Prostate gland (tissue), 2 donors: ENCODE results near the gene MYL4. TPM values are rescaled to one million over a fixed set of nuclear protein-coding genes. Genes with fewer than 3 reads are reported as not detected.
"Not testable (repeated sequence)": the region's sequence is repeated elsewhere in the genome, so short reads cannot be mapped to it uniquely, and the experiment has no call there.

Experiments
- DNase-seq: peaks from one replicate; pipeline ENCODE4 v3.0.0-alpha.2; 2019; ENCODE audit warnings: low spot score
- H3K27ac ChIP-seq, 2 donors: fragments of 200-600 bp; sonication (generic); 2 replicates each; pipeline ENCODE4 v1.5.1; 2017 to 2019
- H3K27me3 ChIP-seq: fragments of 200-600 bp; sonication (generic); replicated peaks from 2 replicates; pipeline ENCODE4 v1.5.1; 2019; ENCODE audit not compliant: insufficient read depth
- H3K36me3 ChIP-seq, 2 donors: fragments of 200-600 bp; sonication (generic); 1 replicate in 1 of 2; 2 replicates in 1 of 2; pipeline versions ENCODE4 v1.5.1 to v1.8.1; 2017 to 2019
- H3K4me1 ChIP-seq: fragments of 200-600 bp; sonication (generic); replicated peaks from 2 replicates; pipeline ENCODE4 v1.5.1; 2019
- H3K4me3 ChIP-seq, 2 donors: fragments of 200-600 bp; sonication (generic); 2 replicates each; pipeline ENCODE4 v1.5.1; 2017 to 2019
- H3K9me3 ChIP-seq: fragments of 200-600 bp; sonication (generic); 2 replicates; pipeline ENCODE4 v1.5.1; 2017
- POLR2A ChIP-seq: fragments of 450-650 bp; IDR thresholded peaks from one replicate; pipeline ENCODE4 v1.6.1; 2016; ENCODE audit warnings: antibody characterized with exemption, mild to moderate bottlenecking
- POLR2AphosphoS5 ChIP-seq: sonication (generic); formaldehyde crosslinking; IDR thresholded peaks from one replicate; pipeline ENCODE4 v1.6.1; 2017; ENCODE audit warnings: antibody characterized with exemption
- WGBS: methylation state at CpG from one replicate; pipeline ENCODE4 v1.1.5; 2018; 5-methylcytosine and 5-hydroxymethylcytosine counted together
- intact Hi-C: fragments of 100-400 bp; cut with DNase I; formaldehyde crosslinking; loops from one replicate; pipeline ENCODE4 v1.14.2; 2022
- total RNA-seq, 2 donors: library from RNA; depleted of rRNA; stranded (reverse); fragments of >200 nt; gene quantifications; one replicate each; pipeline ENCODE4 v1.1.0, GENCODE V29; 2016
- TF ChIP-seq, protein P1 (sequence below), 4 experiments: fragments of 200-600 bp in 2 of 4; fragments of 450-650 bp in 2 of 4; sonication (generic) in 2 of 4; IDR thresholded peaks; 1 replicate in 3 of 4; 2 replicates in 1 of 4; pipeline ENCODE4 v1.5.1; 2016 to 2019; ENCODE audit warnings: antibody characterized with exemption in 4 of 4, mild to moderate bottlenecking in 2 of 4, moderate library complexity in 2 of 4

Gene MYL4
- total RNA-seq, 2 donors from 2014 or later = 4.3 TPM; not detected in 1

DNA sequence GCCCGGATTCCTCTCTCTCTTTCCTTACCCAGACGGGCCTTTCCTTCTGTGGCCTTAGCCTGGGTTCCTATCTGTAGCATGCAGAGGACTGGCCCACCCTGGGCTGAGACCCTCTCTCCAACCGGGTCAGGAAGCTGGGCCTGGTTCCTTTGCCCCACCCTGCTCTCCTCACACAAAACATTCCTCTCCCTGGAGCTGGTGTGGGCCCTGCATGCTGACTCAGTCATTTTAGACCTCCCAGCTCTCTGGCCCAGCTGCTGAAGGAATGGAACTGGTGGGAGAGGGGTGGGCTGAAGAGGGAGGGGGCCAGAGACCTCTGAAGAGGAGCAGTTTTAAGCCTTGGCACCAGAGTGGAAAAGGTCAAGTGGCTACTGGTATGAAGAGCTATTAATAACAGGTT, 957 bp downstream of the MYL4 start:
- 56% methylated on average over 3 of the region's 3 CpGs for WGBS
- no peak overlapping the region for H3K27ac ChIP-seq
- H3K27me3 ChIP-seq = no peaks in the 10 kb centered on the region
- no peaks in the 10 kb centered on the region for H3K36me3 ChIP-seq
- TF ChIP-seq, protein P1, sequence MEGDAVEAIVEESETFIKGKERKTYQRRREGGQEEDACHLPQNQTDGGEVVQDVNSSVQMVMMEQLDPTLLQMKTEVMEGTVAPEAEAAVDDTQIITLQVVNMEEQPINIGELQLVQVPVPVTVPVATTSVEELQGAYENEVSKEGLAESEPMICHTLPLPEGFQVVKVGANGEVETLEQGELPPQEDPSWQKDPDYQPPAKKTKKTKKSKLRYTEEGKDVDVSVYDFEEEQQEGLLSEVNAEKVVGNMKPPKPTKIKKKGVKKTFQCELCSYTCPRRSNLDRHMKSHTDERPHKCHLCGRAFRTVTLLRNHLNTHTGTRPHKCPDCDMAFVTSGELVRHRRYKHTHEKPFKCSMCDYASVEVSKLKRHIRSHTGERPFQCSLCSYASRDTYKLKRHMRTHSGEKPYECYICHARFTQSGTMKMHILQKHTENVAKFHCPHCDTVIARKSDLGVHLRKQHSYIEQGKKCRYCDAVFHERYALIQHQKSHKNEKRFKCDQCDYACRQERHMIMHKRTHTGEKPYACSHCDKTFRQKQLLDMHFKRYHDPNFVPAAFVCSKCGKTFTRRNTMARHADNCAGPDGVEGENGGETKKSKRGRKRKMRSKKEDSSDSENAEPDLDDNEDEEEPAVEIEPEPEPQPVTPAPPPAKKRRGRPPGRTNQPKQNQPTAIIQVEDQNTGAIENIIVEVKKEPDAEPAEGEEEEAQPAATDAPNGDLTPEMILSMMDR (IDR thresholded peaks at IDR 0.05) = no peak
- TF ChIP-seq POLR2A = no peak
- TF ChIP-seq POLR2AphosphoS5 = no peak
- no peaks in the 10 kb centered on the region for H3K9me3 ChIP-seq
- DNase-seq = no peak
- no peak overlapping the region for H3K4me3 ChIP-seq
- intact Hi-C loops = no loop called here
- no peaks in the 10 kb centered on the region for H3K4me1 ChIP-seq

DNA sequence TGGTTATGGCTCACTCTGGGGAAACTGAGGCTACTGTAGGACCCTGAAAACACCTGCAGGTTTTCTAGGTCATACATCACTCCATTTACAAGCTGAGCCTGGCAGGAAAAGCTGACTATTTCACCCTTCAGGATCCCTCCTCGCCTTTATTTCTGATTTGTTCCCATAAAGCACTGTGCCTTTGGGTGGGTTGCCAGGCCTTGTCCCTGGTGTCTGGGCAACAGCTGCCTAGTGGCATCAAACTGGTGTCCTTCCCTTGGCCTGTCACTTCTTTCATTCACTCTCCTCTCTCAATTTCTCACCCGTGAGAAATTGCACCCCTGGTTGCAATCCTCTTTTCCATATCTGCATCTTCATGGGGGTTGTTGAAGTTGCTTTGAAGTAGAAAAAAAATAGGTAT, 1.6 kb downstream of the MYL4 start:
- no peaks in the 10 kb centered on the region for H3K9me3 ChIP-seq

DNA sequence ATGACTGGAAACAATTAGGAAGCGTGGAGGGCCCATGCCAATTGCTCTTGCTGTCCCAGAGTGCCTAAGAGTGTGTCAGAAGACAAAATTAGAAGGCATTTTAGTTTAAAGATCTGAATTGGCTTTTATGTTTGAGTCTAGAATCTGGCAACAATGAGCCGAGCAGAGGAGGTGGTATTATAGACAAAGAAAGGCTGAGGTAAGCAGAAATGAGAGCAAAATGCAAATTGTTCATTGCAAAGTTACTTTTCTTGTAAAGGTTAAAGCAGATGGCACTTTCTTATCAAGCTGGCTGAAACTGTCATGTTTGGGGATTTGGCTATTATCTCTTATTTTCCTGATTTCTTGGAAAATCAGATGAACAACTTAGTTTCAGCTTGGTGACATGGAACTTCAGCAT, 3.3 kb downstream of the MYL4 start:
- intact Hi-C loops = no loop called here
- no peak overlapping the region for H3K27ac ChIP-seq
- TF ChIP-seq, protein P1 (IDR thresholded peaks at IDR 0.05) = no peak
- no peak for TF ChIP-seq POLR2AphosphoS5
- no peak for TF ChIP-seq POLR2A
- no peaks in the 10 kb centered on the region for H3K27me3 ChIP-seq
- no peaks in the 10 kb centered on the region for H3K4me1 ChIP-seq
- H3K4me3 ChIP-seq = no peak overlapping the region
- no peaks in the 10 kb centered on the region for H3K9me3 ChIP-seq
- H3K36me3 ChIP-seq = no peaks in the 10 kb centered on the region
- no peak for DNase-seq
- 59% methylated on average over 2 of the region's 2 CpGs for WGBS

More for the DNA sequence above, 1.6 kb downstream of the MYL4 start:
- Histone ChIP-seq H3K27me3 (no peaks in the 10 kb centered on the region), H3K4me1 (no peaks in the 10 kb centered on the region), H3K36me3 (no peaks in the 10 kb centered on the region), H3K4me3 (no peak overlapping the region), H3K27ac (no peak overlapping the region)
- WGBS = 67% methylated on average over 2 of the region's 2 CpGs
- no peak for DNase-seq
- intact Hi-C loops = no loop called here
- TF ChIP-seq, protein P1 (IDR thresholded peaks at IDR 0.05) = no peak
- TF ChIP-seq POLR2AphosphoS5 (no peak), POLR2A (no peak)

DNA sequence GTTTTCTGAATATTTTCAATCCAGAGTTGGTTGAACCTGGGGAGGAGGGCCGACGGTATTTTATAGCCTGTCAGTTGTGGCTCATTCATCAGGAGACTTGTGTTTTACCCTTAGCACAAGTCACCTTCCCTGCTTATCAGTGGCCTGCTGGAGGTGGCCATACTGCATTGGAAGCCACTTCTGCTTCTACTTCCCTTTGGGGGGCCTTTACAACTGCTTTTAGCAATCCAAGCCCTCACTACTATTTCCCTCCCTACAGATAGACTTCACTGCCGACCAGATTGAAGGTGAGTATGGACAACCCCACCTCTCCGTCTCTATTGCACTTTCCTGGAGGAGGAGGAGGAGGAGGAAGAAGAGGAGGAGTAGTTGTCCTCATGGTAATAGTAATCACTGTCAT, 4.4 kb downstream of the MYL4 start:
- H3K9me3 ChIP-seq = no peaks in the 10 kb centered on the region
- WGBS = 69% methylated on average over 4 of the region's 4 CpGs
- no peaks in the 10 kb centered on the region for H3K27me3 ChIP-seq
- no peak for DNase-seq
- H3K4me1 ChIP-seq = no peaks in the 10 kb centered on the region
- intact Hi-C loops = no loop called here
- no peak overlapping the region for H3K4me3 ChIP-seq
- H3K27ac ChIP-seq = no peak overlapping the region
- H3K36me3 ChIP-seq = no peaks in the 10 kb centered on the region
- no peak for TF ChIP-seq POLR2A
- TF ChIP-seq, protein P1 (IDR thresholded peaks at IDR 0.05) = no peak
- no peak for TF ChIP-seq POLR2AphosphoS5

DNA sequence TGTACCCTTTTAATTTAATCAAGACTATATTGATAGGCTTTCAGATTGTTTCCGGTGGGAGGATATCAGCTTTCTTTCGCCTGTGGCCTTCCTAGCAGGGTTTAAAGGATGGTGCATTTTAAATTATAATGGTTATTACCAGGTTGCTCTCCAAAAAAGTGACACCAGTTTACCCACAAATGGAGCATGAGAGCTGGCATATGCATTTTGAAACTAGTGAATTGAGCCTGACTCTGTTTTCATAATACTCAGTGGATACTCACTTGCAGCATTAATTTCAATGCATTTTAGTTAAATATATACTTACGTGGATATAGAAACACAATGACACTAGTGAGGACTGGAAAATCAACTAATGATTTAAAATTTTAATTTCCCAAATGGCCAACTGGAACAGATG, 5.8 kb downstream of the MYL4 start:
- H3K27me3 ChIP-seq = no peaks in the 10 kb centered on the region
- TF ChIP-seq, protein P1 (IDR thresholded peaks at IDR 0.05) = no peak
- TF ChIP-seq POLR2AphosphoS5 = no peak
- no peak for TF ChIP-seq POLR2A
- no peaks in the 10 kb centered on the region for H3K9me3 ChIP-seq
- no peak overlapping the region for H3K4me3 ChIP-seq
- no peak for DNase-seq
- intact Hi-C loops = no loop called here
- 88% methylated on average over 3 of the region's 3 CpGs for WGBS
- H3K27ac ChIP-seq = no peak overlapping the region
- H3K4me1 ChIP-seq = no peaks in the 10 kb centered on the region
- no peaks in the 10 kb centered on the region for H3K36me3 ChIP-seq

DNA sequence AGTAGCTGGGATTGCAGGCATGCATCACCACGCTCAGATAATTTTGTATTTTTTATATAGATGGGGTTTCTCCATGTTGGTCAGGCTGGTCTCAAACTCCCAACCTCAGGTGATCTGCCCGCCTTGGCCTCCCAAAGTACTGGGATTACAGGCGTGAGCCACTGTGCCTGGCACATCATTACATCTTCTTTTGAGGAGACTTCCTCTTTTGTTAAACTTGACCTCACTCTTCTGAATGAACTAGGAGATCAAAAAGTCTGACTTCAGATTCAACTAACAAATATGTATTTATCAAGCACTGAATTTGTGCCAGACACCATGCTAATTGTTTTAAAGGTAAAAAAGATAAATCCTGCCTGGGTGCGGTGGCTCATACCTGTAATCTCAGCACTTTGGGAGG, 7.7 kb downstream of the MYL4 start:
- intact Hi-C loops, H3K9me3 ChIP-seq, H3K27me3 ChIP-seq, H3K4me1 ChIP-seq, H3K4me3 ChIP-seq, H3K27ac ChIP-seq, H3K36me3 ChIP-seq, DNase-seq: not testable (repeated sequence)
- 84% methylated on average over 4 of the region's 4 CpGs for WGBS

DNA sequence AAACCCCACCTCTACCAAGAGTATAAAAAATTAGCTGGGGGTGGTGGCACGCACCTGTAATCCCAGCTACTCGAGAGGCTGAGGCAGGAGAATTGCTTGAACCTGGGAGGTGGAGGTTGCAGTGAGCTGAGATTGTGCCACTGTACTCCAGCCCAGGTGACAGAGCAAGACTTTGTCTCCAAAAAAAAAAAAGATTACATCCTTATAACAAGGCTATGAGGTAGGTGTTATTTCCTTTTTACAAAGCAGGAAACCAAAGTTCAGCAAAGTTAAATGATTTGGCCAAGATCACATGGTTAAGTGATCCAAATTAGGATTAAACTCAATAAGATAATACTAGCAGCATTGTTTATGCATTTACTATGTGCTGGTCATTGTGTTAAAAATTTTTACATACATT, 8.1 kb downstream of the MYL4 start:
- H3K9me3 ChIP-seq, DNase-seq, intact Hi-C loops, H3K27me3 ChIP-seq, H3K36me3 ChIP-seq, H3K27ac ChIP-seq, H3K4me3 ChIP-seq, H3K4me1 ChIP-seq: not testable (repeated sequence)
- WGBS = 85% methylated on average over 2 of the region's 2 CpGs
